Measurements from ENCODE around the gene SUCLG2. TPM values are rescaled to one million over a fixed set of nuclear protein-coding genes. Genes with fewer than 3 reads are reported as not detected.

Gene SUCLG2
- total RNA-seq, 2 donors from 2014 or later: 35.8 to 39.5 TPM

- Mint-ChIP-seq H3K27ac (peak overlapping the region; percentile 54), H3K4me3 (no peak overlapping the region), H3K4me1 (ENCODE audit: low read depth) (peaks cover 10% of the 10 kb centered on the region), H3K36me3 (ENCODE audit: insufficient read depth in 2 of 2) (peaks cover 14 to 18% of the 10 kb centered on the region in 2 donors), H3K27me3 (ENCODE audit: low read depth) (no peaks in the 10 kb centered on the region), H3K9me3 (peaks cover 5 to 8% of the 10 kb centered on the region in 2 donors)
- ATAC-seq (replicated peaks in 1 of 2): no peak
- no peak for DNase-seq
Observed at GRCh38 chr3:67437090-67437489, 217.3 kb downstream of the SUCLG2 start.

DNA sequence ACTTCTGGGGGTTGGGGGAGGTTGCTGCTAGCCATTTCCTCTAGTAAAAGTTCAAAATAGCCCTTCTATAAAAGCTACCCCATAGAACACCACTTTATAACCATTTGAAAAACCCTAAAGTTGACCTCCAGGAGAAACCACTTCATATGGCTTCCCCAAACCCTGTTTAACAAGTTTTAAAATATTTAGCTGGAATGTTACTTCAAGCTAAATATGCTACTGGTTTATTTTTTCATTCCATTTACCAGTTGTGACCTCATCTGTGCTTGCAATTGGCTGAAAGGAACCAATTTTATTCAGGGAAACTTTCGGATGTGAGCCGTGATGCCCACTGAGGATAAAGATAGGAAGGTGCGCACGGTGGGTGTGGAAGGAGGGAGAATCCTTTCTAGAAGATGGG lies 221.3 kb downstream of the SUCLG2 start:
- no peaks in the 10 kb centered on the region for H3K27me3 Mint-ChIP-seq (ENCODE audit: low read depth)
- H3K4me3 Mint-ChIP-seq: no peak overlapping the region
- ATAC-seq (replicated peaks in 1 of 2): no peak
- peaks cover 5% of the 10 kb centered on the region for H3K4me1 Mint-ChIP-seq (ENCODE audit: low read depth)
- H3K36me3 Mint-ChIP-seq (ENCODE audit: insufficient read depth in 2 of 2): peaks cover 15 to 31% of the 10 kb centered on the region in 2 donors
- peaks cover 3 to 18% of the 10 kb centered on the region in 2 donors for H3K9me3 Mint-ChIP-seq
- no peak for DNase-seq
- no peak overlapping the region for H3K27ac Mint-ChIP-seq

GRCh38 chr3:67431887-67432286 lies 222.5 kb downstream of the SUCLG2 start:
- ATAC-seq (replicated peaks in 1 of 2): no peak
- no peak overlapping the region for H3K27ac Mint-ChIP-seq
- no peaks in the 10 kb centered on the region for H3K27me3 Mint-ChIP-seq (ENCODE audit: low read depth)
- no peak for DNase-seq
- peaks cover 12 to 32% of the 10 kb centered on the region in 2 donors for H3K36me3 Mint-ChIP-seq (ENCODE audit: insufficient read depth in 2 of 2)
- peaks cover 2 to 15% of the 10 kb centered on the region in 2 donors for H3K9me3 Mint-ChIP-seq
- no peak overlapping the region for H3K4me3 Mint-ChIP-seq
- H3K4me1 Mint-ChIP-seq (ENCODE audit: low read depth): no peaks in the 10 kb centered on the region

GRCh38 chr3:67423722-67424121 lies 230.7 kb downstream of the SUCLG2 start:
- H3K27ac Mint-ChIP-seq: no peak overlapping the region
- no peak for DNase-seq
- no peaks in the 10 kb centered on the region for H3K4me1 Mint-ChIP-seq (ENCODE audit: low read depth)
- H3K27me3 Mint-ChIP-seq (ENCODE audit: low read depth): no peaks in the 10 kb centered on the region
- ATAC-seq (replicated peaks in 1 of 2): no peak
- H3K4me3 Mint-ChIP-seq: no peak overlapping the region
- H3K36me3 Mint-ChIP-seq (ENCODE audit: insufficient read depth in 2 of 2): peaks cover 19 to 49% of the 10 kb centered on the region in 2 donors
- peaks cover 10 to 16% of the 10 kb centered on the region in 2 donors for H3K9me3 Mint-ChIP-seq

DNA sequence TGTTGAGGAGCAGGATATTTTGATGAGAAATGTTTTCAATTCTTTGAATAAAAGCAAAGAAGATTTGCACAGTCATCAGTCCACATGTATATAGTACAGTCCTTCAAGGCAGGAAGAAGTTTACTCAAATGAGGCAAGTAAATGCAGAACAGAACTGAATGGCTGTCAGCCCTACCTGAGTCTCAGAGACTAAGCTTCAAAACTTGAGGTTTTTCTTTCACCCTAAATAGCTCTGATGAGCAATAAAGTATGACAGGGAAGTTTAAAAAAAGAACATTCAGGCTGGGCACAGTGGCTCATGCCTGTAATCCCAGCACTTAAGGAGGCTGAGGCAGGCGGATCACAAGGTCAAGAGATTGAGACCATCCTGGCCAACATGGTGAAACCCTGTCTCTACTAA lies 232.5 kb downstream of the SUCLG2 start:
- no peak for ATAC-seq (replicated peaks in 1 of 2)
- Mint-ChIP-seq H3K4me1 (ENCODE audit: low read depth) (no peaks in the 10 kb centered on the region), H3K4me3 (no peak overlapping the region), H3K9me3 (peaks cover 10 to 11% of the 10 kb centered on the region in 2 donors), H3K27me3 (ENCODE audit: low read depth) (no peaks in the 10 kb centered on the region), H3K27ac (no peak overlapping the region), H3K36me3 (ENCODE audit: insufficient read depth in 2 of 2) (peaks cover 17 to 42% of the 10 kb centered on the region in 2 donors)
- no peak for DNase-seq

DNA sequence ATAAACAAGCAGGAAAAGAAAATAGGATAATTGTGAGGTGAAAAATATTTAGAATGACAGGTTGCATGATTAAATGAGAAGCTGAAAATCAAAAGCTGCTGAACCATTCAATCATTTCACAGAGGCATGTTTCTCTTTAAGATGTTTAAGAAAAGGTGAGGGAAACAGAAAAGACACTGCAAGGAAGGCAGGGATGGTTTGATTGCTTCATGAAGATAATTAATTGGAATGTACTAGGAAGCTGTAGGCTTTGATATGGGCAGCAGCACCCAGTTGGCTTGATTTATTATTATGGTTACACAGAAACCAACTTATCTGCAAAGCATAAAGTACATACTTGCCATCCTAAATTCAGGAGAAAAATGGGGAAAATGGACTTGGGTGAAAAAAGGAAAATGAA lies 234.6 kb downstream of the SUCLG2 start:
- Mint-ChIP-seq H3K4me1 (ENCODE audit: low read depth) (no peaks in the 10 kb centered on the region), H3K4me3 (no peak overlapping the region), H3K9me3 (peaks cover 10 to 11% of the 10 kb centered on the region in 2 donors), H3K27ac (no peak overlapping the region), H3K27me3 (ENCODE audit: low read depth) (no peaks in the 10 kb centered on the region), H3K36me3 (ENCODE audit: insufficient read depth in 2 of 2) (peaks cover 16 to 40% of the 10 kb centered on the region in 2 donors)
- ATAC-seq (replicated peaks in 1 of 2) (no peak), DNase-seq (no peak)

DNA sequence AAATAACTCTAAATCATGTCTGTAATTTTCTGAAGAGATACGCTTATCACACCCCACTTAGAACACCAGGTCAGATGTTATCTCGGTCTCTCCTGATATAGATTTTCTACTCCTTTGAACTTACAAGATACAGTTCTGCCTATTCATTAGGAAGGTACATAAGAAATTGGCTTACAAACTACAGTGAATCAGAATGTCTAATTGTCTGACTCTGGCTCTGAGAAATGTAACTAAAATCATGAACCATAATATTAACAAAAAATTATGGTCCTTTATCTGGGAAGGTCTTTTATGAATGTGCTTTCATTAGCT lies 235.2 kb downstream of the SUCLG2 start:
- H3K9me3 Mint-ChIP-seq: peaks cover 10 to 11% of the 10 kb centered on the region in 2 donors
- no peaks in the 10 kb centered on the region for H3K27me3 Mint-ChIP-seq (ENCODE audit: low read depth)
- ATAC-seq (replicated peaks in 1 of 2) (no peak), DNase-seq (no peak)
- H3K4me3 Mint-ChIP-seq: no peak overlapping the region
- no peak overlapping the region for H3K27ac Mint-ChIP-seq
- H3K4me1 Mint-ChIP-seq (ENCODE audit: low read depth): no peaks in the 10 kb centered on the region
- peaks cover 14 to 39% of the 10 kb centered on the region in 2 donors for H3K36me3 Mint-ChIP-seq (ENCODE audit: insufficient read depth in 2 of 2)

GRCh38 chr3:67418426-67419217 lies 235.8 kb downstream of the SUCLG2 start:
- DNase-seq (no peak), ATAC-seq (replicated peaks in 1 of 2) (no peak)
- H3K36me3 Mint-ChIP-seq (ENCODE audit: insufficient read depth in 2 of 2): peaks cover 14 to 37% of the 10 kb centered on the region in 2 donors
- H3K27ac Mint-ChIP-seq: no peak overlapping the region
- H3K4me1 Mint-ChIP-seq (ENCODE audit: low read depth): no peaks in the 10 kb centered on the region
- no peak overlapping the region for H3K4me3 Mint-ChIP-seq
- H3K9me3 Mint-ChIP-seq: peaks cover 10 to 11% of the 10 kb centered on the region in 2 donors
- no peaks in the 10 kb centered on the region for H3K27me3 Mint-ChIP-seq (ENCODE audit: low read depth)

- Mint-ChIP-seq H3K36me3 (ENCODE audit: insufficient read depth in 2 of 2) (peaks cover 14 to 29% of the 10 kb centered on the region in 2 donors), H3K4me3 (no peak overlapping the region), H3K27ac (no peak overlapping the region), H3K9me3 (peaks cover 9 to 10% of the 10 kb centered on the region in 2 donors), H3K4me1 (ENCODE audit: low read depth) (no peaks in the 10 kb centered on the region), H3K27me3 (ENCODE audit: low read depth) (no peaks in the 10 kb centered on the region)
- ATAC-seq (replicated peaks in 1 of 2) (no peak), DNase-seq (no peak)
Observed at GRCh38 chr3:67416703-67417102, 237.7 kb downstream of the SUCLG2 start.

DNA sequence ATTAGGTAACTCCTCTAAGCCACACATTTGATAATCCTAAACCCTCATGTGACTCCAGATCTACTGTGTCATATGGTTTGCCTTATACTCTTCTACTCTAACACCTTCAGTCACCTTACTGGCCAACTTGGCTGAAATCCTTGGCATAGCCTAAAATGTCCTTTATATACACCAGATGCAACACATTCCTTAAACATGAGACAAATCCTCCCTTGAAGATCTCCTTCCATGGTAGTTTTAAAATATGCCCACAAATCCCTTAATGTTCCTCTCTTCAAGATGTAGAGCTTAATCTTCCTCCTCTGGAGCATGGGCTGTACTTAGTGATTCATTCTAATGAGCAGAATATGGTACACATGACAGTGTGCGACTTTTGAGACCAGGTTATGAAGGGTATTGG lies 238.9 kb downstream of the SUCLG2 start:
- Mint-ChIP-seq H3K36me3 (ENCODE audit: insufficient read depth in 2 of 2) (peaks cover 8 to 19% of the 10 kb centered on the region in 2 donors), H3K4me3 (no peak overlapping the region), H3K27ac (no peak overlapping the region), H3K9me3 (peaks cover 5% of the 10 kb centered on the region in 2 donors), H3K27me3 (ENCODE audit: low read depth) (no peaks in the 10 kb centered on the region), H3K4me1 (ENCODE audit: low read depth) (no peaks in the 10 kb centered on the region)
- ATAC-seq (replicated peaks in 1 of 2): no peak
- DNase-seq: no peak

DNA sequence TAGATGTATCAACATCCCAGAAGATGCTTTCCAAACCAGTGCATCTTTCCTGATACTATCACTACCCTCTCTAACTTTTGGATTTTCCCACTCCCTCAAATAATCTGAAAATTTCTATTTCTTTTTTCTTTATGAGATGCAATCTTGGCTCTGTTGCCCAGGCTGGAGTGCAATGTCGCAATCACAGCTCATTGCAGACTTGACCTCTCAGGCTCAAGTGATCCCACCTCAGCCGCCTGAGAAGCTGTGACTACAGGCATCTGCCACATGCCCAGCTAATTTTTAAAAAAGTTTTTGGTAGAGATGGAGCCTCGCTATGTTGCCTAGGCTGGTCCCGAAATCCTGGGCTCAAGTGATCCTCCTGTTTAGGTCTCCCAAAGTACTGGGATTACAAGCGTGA lies 239.7 kb downstream of the SUCLG2 start:
- Mint-ChIP-seq H3K27ac (no peak overlapping the region), H3K9me3 (peaks cover 2% of the 10 kb centered on the region in 2 donors), H3K27me3 (ENCODE audit: low read depth) (no peaks in the 10 kb centered on the region), H3K4me1 (ENCODE audit: low read depth) (no peaks in the 10 kb centered on the region), H3K36me3 (ENCODE audit: insufficient read depth in 2 of 2) (peaks cover 4 to 11% of the 10 kb centered on the region in 2 donors), H3K4me3 (no peak overlapping the region)
- ATAC-seq (replicated peaks in 1 of 2) (no peak), DNase-seq (no peak)

- Mint-ChIP-seq H3K27me3 (ENCODE audit: low read depth) (no peaks in the 10 kb centered on the region), H3K36me3 (ENCODE audit: insufficient read depth in 2 of 2) (peaks cover 5 to 12% of the 10 kb centered on the region in 2 donors), H3K27ac (no peak overlapping the region)
Observed at GRCh38 chr3:67405193-67405592, 249.2 kb downstream of the SUCLG2 start.

DNA sequence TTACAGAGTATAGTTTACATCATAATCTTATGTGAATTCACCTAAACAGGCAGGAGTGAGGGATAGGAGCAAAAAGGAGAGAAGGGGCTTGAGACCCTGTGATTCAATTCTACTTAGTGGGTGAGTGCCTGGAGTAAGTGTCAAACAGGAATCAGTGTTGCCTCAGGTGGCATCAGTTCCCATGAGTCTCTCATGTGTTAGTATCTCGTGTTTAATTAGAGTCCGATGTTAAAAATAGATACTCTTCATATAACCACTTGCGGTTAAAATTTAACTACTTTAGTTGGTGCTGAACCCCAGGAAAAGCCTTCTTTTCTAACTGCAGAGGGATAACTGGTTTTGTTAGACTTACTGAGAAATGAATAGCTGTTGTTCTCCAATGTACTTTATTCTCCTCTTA lies 251.5 kb downstream of the SUCLG2 start:
- no peaks in the 10 kb centered on the region for H3K4me1 Mint-ChIP-seq (ENCODE audit: low read depth)
- no peaks in the 10 kb centered on the region for H3K9me3 Mint-ChIP-seq
- no peaks in the 10 kb centered on the region for H3K27me3 Mint-ChIP-seq (ENCODE audit: low read depth)
- H3K4me3 Mint-ChIP-seq: no peak overlapping the region
- no peak for ATAC-seq (replicated peaks in 1 of 2)
- peaks cover 11 to 20% of the 10 kb centered on the region in 2 donors for H3K36me3 Mint-ChIP-seq (ENCODE audit: insufficient read depth in 2 of 2)
- H3K27ac Mint-ChIP-seq: no peak overlapping the region
- no peak for DNase-seq

More at GRCh38 chr3:67405193-67405592, 249.2 kb downstream of the SUCLG2 start:
- ATAC-seq (replicated peaks in 1 of 2): no peak
- H3K4me1 Mint-ChIP-seq (ENCODE audit: low read depth): no peaks in the 10 kb centered on the region
- no peak for DNase-seq
- H3K4me3 Mint-ChIP-seq: no peak overlapping the region
- no peaks in the 10 kb centered on the region for H3K9me3 Mint-ChIP-seq

GRCh38 chr3:67401921-67402320 lies 252.5 kb downstream of the SUCLG2 start:
- no peaks in the 10 kb centered on the region for H3K4me1 Mint-ChIP-seq (ENCODE audit: low read depth)
- no peak overlapping the region for H3K4me3 Mint-ChIP-seq
- no peaks in the 10 kb centered on the region for H3K9me3 Mint-ChIP-seq
- DNase-seq (no peak), ATAC-seq (replicated peaks in 1 of 2) (no peak)
- peaks cover 13 to 21% of the 10 kb centered on the region in 2 donors for H3K36me3 Mint-ChIP-seq (ENCODE audit: insufficient read depth in 2 of 2)
- H3K27ac Mint-ChIP-seq: no peak overlapping the region
- no peaks in the 10 kb centered on the region for H3K27me3 Mint-ChIP-seq (ENCODE audit: low read depth)
